Measurements from ENCODE around the gene RPS18. TPM values are rescaled to one million over a fixed set of nuclear protein-coding genes. Genes with fewer than 3 reads are reported as not detected.

The RPS18 gene
- total and polyA plus RNA-seq, 10 of the 15 experiments (the other 5 are each of a cell fraction or from before 2014, with no cell fraction given) = 4,228 to 20,828 (median 7,406) TPM

GRCh38 chr6:33271468-33272274, at the start of gene RPS18, which contains the start of gene VPS52 (continued):
- TF ChIP-seq CTCF (IDR thresholded peaks at IDR 0.05 in 2 of 3, conservative IDR thresholded peaks at IDR 0.05 in 1 of 3; ENCODE audit: control insufficient read depth in 2 of 3, extremely low read depth in 1 of 3, insufficient read depth in 1 of 3, low read depth in 3 of 3, low read length in 3 of 3) (no peak), BHLHE40 (IDR thresholded peaks at IDR 0.05; ENCODE audit: borderline replicate concordance in 1 of 2, low read depth in 2 of 2, low read length in 1 of 2) (peak in 1 of 2 experiments; percentile 42; a peak in 1 of 4 replicates), FOXM1 (IDR thresholded peaks at IDR 0.05; ENCODE audit: low read depth, low read length) (no peak), RFX5 (IDR thresholded peaks at IDR 0.05; ENCODE audit: low read depth, low read length) (0 out of 2 replicates have a peak, but pooled peaks have one; percentile 20), SUPT20H (IDR thresholded peaks at IDR 0.05; ENCODE audit: borderline replicate concordance, control insufficient read depth, low read depth, low read length) (no peak), EP300 (IDR thresholded peaks at IDR 0.05; ENCODE audit: borderline replicate concordance in 1 of 2, control insufficient read depth in 1 of 2, low read depth in 2 of 2, low read length in 2 of 2) (peak in 1 of 2 experiments; percentile 52; a peak in 2 of 4 replicates), ZNF24 (IDR thresholded peaks at IDR 0.05) (no peak), ZNF384 (IDR thresholded peaks at IDR 0.05; ENCODE audit: borderline replicate concordance, low read depth, low read length) (no peak), RCOR1 (conservative IDR thresholded peaks at IDR 0.05; ENCODE audit: low read depth, low read length) (0 out of 2 replicates have a peak, but pooled peaks have one; percentile 50), ZBTB4 (CRISPR knock-in tag; IDR thresholded peaks at IDR 0.05) (no peak), WRNIP1 (IDR thresholded peaks at IDR 0.05; ENCODE audit: borderline replicate concordance, low read depth, low read length) (no peak), MTA2 (IDR thresholded peaks at IDR 0.05; ENCODE audit: low read depth) (peak; percentile 74), RBBP5 (conservative IDR thresholded peaks at IDR 0.05) (peak; percentile 98), EED (IDR thresholded peaks at IDR 0.05; ENCODE audit: low read depth) (peak; percentile 33; the same call in 1 of the 2 replicates), RELA (IDR thresholded peaks at IDR 0.05; ENCODE audit: borderline replicate concordance, partially characterized antibody) (no peak), STAT1 (conservative IDR thresholded peaks at IDR 0.05) (peak; percentile 38; the same call in 1 of the 2 replicates), SP1 (IDR thresholded peaks at IDR 0.05; ENCODE audit: low read depth, low read length) (no peak), KLF5 (IDR thresholded peaks at IDR 0.05; ENCODE audit: partially characterized antibody) (no peak)
- TF ChIP-seq, protein P1, sequence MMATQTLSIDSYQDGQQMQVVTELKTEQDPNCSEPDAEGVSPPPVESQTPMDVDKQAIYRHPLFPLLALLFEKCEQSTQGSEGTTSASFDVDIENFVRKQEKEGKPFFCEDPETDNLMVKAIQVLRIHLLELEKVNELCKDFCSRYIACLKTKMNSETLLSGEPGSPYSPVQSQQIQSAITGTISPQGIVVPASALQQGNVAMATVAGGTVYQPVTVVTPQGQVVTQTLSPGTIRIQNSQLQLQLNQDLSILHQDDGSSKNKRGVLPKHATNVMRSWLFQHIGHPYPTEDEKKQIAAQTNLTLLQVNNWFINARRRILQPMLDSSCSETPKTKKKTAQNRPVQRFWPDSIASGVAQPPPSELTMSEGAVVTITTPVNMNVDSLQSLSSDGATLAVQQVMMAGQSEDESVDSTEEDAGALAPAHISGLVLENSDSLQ (IDR thresholded peaks at IDR 0.05) = peak; percentile 78
- TF ChIP-seq, protein P2, sequence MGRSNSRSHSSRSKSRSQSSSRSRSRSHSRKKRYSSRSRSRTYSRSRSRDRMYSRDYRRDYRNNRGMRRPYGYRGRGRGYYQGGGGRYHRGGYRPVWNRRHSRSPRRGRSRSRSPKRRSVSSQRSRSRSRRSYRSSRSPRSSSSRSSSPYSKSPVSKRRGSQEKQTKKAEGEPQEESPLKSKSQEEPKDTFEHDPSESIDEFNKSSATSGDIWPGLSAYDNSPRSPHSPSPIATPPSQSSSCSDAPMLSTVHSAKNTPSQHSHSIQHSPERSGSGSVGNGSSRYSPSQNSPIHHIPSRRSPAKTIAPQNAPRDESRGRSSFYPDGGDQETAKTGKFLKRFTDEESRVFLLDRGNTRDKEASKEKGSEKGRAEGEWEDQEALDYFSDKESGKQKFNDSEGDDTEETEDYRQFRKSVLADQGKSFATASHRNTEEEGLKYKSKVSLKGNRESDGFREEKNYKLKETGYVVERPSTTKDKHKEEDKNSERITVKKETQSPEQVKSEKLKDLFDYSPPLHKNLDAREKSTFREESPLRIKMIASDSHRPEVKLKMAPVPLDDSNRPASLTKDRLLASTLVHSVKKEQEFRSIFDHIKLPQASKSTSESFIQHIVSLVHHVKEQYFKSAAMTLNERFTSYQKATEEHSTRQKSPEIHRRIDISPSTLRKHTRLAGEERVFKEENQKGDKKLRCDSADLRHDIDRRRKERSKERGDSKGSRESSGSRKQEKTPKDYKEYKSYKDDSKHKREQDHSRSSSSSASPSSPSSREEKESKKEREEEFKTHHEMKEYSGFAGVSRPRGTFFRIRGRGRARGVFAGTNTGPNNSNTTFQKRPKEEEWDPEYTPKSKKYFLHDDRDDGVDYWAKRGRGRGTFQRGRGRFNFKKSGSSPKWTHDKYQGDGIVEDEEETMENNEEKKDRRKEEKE (IDR thresholded peaks at IDR 0.05) = no peak
